Activated naive CD4-positive, alpha-beta T cell (primary cell): Measurements from ENCODE around the gene TNFSF11.
"Not testable (repeated sequence)": the region's sequence is repeated elsewhere in the genome, so short reads cannot be mapped to it uniquely, and the experiment has no call there.

Experiments used
- DNase-seq, 4 experiments: peaks; one replicate each; lab custom pipeline; 2025; lab: John Stamatoyannopoulos, UW

Gene TNFSF11

GRCh38 chr13:42574011-42574410 is at the start of gene TNFSF11:
Gene TNFSF11 (plus strand): TSS chr13:42574152. CDS start chr13:42574304, 152 bp downstream.
- no peak for DNase-seq

- no peak for DNase-seq
These were observed 49.4 kb upstream of the TNFSF11 start for GRCh38 chr13:42524487-42525034.

GRCh38 chr13:42525035-42525504 is 48.9 kb upstream of the TNFSF11 start:
- no peak for DNase-seq

- DNase-seq: no peak
These were observed 47.7 kb upstream of the TNFSF11 start for GRCh38 chr13:42526276-42526675.

GRCh38 chr13:42526804-42527203 is 47.1 kb upstream of the TNFSF11 start:
- no peak for DNase-seq

GRCh38 chr13:42532561-42533335 is 41.2 kb upstream of the TNFSF11 start:
- no peak for DNase-seq

DNA sequence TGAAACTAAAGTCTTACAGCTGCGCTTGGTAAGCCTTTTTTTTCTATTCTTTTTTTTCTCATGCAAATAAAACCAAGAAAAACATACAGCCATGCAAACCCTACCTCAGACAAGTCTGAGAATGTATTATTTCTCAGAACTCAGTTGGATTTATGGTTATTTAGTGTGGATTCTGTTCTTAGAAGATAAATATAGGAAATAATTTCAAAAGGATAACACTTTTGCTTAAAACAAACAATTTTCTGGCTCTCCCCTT is 40.7 kb upstream of the TNFSF11 start:
- DNase-seq: no peak

DNA sequence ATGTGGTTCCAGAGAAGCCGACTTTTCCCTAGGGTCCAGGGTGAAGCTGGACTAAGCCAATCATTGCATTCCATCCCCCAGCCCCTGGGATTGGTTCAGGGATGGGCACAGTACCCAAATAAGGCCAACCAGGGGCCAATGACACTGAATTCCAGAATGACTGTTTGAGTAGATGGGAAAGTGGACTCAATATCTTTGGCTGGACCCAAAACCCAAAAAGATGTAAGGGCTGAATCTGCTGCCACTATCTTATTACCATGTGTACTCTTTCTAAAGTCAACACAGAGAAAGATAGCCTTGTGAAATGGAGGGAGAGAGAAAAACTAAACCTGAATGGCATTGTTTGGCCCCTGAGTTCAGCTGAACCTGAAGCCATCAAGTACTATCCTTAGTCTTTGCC is 39.2 kb upstream of the TNFSF11 start:
- DNase-seq: no peak

- no peak for DNase-seq
These were observed 35.0 kb upstream of the TNFSF11 start for GRCh38 chr13:42538996-42539395.

DNA sequence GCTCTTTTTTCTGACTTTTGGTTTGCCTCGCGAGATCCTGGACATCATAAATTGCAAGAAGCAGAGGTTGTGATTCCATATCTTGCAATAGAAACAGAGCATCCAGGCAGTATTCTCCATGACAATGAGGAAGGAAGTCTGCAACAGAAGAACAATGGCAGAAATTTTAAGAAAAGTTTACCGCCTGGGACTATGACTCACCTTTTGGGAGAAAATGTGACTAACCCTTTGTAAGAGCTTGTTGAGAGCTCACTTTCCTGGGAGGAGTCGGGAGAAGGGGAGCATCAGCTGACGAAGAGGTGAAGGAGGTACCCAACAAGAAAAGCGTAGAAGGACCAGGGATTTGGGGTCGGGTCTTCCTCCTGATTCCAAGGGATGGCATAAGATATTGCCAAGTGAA is 34.3 kb upstream of the TNFSF11 start:
- no peak for DNase-seq

- no peak for DNase-seq
These were observed 30.6 kb upstream of the TNFSF11 start for GRCh38 chr13:42543215-42543797.

DNA sequence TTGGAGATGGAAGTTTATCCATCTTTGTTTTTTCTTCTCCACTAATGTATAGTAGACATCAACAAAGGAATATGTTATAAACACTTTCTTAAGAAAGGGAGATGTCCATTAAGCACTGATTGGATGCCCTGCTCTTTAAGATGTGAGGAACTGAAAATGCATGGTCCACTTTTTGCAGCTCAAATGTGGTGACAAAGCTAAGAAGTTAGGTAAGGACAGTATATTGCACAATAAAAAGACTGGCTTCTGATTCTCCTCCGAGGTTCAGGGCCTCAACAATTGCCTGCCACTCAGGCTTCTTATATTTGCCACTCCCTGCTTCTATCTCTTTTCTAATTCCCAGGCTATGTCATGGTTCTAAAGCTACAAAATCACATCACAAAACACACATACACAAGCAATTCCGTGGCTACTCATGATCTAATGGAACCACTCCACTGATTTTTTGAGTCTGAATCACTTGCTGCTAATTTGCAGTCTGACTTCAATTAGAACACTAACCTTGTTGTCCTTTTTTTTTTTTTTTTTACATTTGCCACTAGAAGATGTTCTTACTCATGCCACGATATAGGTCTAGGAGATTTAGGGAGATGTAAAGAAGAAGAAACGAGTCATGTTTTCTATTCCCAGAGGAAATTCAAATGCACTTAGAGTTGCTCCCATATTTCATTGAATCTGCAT is 29.6 kb upstream of the TNFSF11 start:
- no peak for DNase-seq

GRCh38 chr13:42545842-42546241 is 28.1 kb upstream of the TNFSF11 start:
- no peak for DNase-seq

DNA sequence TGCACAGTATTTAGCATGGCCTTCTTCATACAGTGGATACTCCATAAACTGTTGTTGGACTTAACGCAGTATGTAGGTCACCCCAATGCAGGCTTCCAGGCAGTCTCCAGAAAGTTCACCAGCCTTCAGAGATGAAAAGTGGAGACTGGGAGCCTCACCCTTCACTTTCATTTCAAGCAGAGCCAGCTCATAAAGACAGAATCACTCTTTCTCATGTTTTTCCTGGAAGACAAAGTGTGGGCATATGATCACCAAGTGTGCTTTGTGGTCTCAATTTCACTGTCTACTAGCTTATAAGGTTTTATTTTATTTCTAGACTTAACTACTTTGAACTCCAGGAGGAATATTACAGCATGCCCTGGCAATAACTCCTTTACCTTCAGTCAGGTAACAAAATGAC is 26.3 kb upstream of the TNFSF11 start:
- DNase-seq: no peak

DNA sequence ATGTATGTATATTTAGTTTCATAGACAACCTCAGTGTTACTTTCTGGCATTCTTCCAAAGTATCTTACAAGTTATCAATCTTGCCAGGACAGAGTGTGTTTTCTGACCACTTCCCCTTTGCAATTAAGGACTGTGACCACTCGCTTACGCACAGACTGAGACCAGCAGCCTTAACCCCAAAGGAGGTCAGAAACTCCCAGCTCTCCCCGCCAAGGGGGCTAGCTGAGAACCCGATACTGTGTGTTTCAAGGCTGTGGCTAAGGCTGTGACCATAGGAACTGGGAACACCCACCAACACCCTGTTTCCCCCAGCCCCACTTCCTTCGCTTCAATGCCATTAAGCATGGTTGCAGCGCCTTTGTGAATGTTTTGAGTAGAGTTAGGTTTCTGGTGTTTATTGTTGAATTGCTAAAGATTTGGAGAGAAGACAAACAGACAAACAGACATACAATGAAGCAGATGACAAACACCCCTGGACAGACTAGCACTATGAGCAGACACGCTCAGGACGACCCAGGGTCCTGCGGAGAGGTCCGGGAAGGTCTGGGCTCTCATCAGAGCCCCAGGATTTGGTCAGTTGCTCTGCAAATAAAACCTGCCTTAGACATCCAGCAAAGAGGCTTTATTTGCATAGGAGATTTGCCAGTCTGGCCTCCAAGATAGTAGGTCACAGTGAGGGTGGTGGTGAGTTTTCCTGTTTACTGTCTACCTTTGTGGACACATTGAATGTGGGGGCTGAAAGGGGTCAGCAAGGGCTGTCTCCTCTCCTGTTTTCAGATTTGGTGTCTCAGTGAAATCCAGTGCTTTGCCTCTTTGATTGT is 25.0 kb upstream of the TNFSF11 start:
- no peak for DNase-seq

GRCh38 chr13:42549552-42549936 is 24.4 kb upstream of the TNFSF11 start:
- DNase-seq: no peak

GRCh38 chr13:42551611-42552010 is 22.3 kb upstream of the TNFSF11 start:
- DNase-seq: no peak

DNA sequence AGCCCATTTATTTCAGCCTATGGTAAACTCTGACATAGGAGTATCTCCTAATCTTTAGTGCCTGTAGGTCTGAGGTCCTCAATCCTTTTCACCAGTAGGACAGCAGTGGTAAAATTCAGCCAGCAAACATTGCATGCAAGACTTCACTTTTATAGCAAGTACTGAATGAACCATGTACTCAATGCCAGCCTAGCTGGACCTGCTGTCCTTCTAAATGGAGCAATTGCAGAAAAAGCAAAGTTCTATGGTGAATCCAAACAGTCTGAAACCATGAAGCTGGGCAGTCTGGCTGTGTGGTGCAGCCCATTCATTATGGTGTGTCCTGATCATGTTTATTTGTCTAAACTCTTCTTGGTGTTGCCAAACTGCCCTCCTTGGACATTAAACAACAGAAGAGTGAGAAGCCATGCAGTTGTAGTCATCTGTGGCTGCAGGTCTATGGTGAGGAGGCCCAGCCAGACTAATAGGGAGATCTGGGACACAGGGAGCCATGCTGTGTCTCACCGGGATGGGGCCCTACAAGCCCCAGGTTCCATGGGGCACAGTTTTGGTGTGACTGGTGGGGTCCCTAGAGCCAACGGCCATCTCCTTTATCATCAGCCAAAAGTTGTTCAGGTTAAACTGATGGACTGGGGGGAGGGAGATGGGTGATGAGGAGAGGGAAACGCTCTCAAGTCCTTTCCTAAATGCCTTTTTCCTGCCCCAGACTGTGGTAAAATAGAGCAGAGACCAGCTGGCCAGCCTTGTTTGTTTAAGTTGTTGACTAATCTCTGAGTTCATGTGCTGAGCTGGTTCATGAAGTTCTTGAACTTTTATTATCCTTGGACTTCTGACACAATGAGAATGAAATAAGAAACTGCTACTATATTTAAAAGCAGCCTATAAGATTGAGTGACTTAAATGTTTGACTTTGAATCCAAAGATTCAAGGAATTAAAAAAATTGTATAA is 20.6 kb upstream of the TNFSF11 start:
- no peak for DNase-seq

GRCh38 chr13:42559057-42559456 is 14.9 kb upstream of the TNFSF11 start:
- no peak for DNase-seq

- DNase-seq: not testable (repeated sequence)
These were observed 14.3 kb upstream of the TNFSF11 start for GRCh38 chr13:42559573-42560218.

DNA sequence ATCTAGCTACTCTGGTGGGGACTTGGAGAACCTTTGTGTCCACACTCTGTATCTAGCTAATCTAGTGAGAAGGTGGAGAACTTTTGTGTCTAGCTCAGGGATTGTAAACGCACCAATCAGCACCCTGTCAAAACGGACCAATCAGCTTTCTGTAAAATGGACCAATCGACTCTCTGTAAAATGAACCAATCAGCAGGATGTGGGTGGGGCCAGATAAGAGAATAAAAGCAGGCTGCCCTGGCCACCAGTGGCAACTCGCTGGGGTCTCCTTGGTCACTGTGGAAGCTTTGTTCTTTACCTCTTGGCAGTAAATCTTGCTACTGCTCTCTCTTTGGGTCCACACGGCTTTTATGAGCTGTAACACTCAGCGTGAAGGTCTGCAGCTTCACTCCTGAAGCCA is 13.6 kb upstream of the TNFSF11 start:
- not testable (repeated sequence) for DNase-seq
